Measurements from ENCODE around the gene HOXC10.

The HOXC10 gene

GRCh38 chr12:53984901-53985691 is at the start of gene HOXC10:
Gene HOXC10 (plus strand): TSS chr12:53985146. CDS start chr12:53985260, 114 bp downstream.
- peak; percentile 77 to 81 for DNase-seq (ENCODE audit: low read depth in 2 of 2)

GRCh38 chr12:53935383-53936341 is 49.3 kb upstream of the HOXC10 start:
- no peak for DNase-seq (ENCODE audit: low read depth in 2 of 2)

GRCh38 chr12:53937099-53937498 is 47.8 kb upstream of the HOXC10 start:
- DNase-seq (ENCODE audit: low read depth in 2 of 2), result no peak

- no peak for DNase-seq (ENCODE audit: low read depth in 2 of 2)
Measured at GRCh38 chr12:53937596-53938325, 47.2 kb upstream of the HOXC10 start.

GRCh38 chr12:53938326-53939140 is 46.4 kb upstream of the HOXC10 start, which contains the start of gene HOXC13:
Gene HOXC13 (plus strand): TSS chr12:53938831. CDS start chr12:53938907, 76 bp downstream.
- DNase-seq (ENCODE audit: low read depth in 2 of 2), result peak; percentile 17 to 44

- no peak for DNase-seq (ENCODE audit: low read depth in 2 of 2)
Measured at GRCh38 chr12:53939141-53940108, 45.5 kb upstream of the HOXC10 start.

GRCh38 chr12:53940443-53941014 is 44.4 kb upstream of the HOXC10 start:
- no peak for DNase-seq (ENCODE audit: low read depth in 2 of 2)

- DNase-seq (ENCODE audit: low read depth in 2 of 2), result no peak
Measured at GRCh38 chr12:53941187-53941586, 43.8 kb upstream of the HOXC10 start.

GRCh38 chr12:53941750-53942149 is 43.2 kb upstream of the HOXC10 start:
- no peak for DNase-seq (ENCODE audit: low read depth in 2 of 2)

- DNase-seq (ENCODE audit: low read depth in 2 of 2), result no peak
Measured at GRCh38 chr12:53942467-53942997, 42.4 kb upstream of the HOXC10 start.

GRCh38 chr12:53944209-53944608 is 40.7 kb upstream of the HOXC10 start:
- no peak for DNase-seq (ENCODE audit: low read depth in 2 of 2)

- no peak for DNase-seq (ENCODE audit: low read depth in 2 of 2)
Measured at GRCh38 chr12:53944907-53945847, 39.8 kb upstream of the HOXC10 start.

GRCh38 chr12:53947743-53948142 is 37.2 kb upstream of the HOXC10 start:
- DNase-seq (ENCODE audit: low read depth in 2 of 2), result no peak

- DNase-seq (ENCODE audit: low read depth in 2 of 2), result no peak
Measured at GRCh38 chr12:53948650-53949593, 36.0 kb upstream of the HOXC10 start.

GRCh38 chr12:53949631-53950436 is 35.1 kb upstream of the HOXC10 start:
- no peak for DNase-seq (ENCODE audit: low read depth in 2 of 2)

- no peak for DNase-seq (ENCODE audit: low read depth in 2 of 2)
Measured at GRCh38 chr12:53950437-53950773, 34.5 kb upstream of the HOXC10 start.

Measured in stimulated activated CD8-positive, alpha-beta memory T cell treated with anti-CD3 and anti-CD28 coated beads, Interleukin-15, amount 100 ng/mL, for 48 hours (primary cell).